WTC11 (cell line): ENCODE data around the gene ALDH9A1. TPM values are rescaled to one million over a fixed set of nuclear protein-coding genes. Genes with fewer than 3 reads are reported as not detected.
"Not testable (repeated sequence)": the region's sequence is repeated elsewhere in the genome, so short reads cannot be mapped to it uniquely, and the experiment has no call there.

Experiments used
- ATAC-seq: fragments of 200-7000 bp; cut with Tn5 transposase; 2 replicates; pipeline ENCODE4 v1.10.0; 2021; ENCODE audit warnings: mild to moderate bottlenecking, moderate library complexity
- CTCF ChIA-PET: fragments of 300-600 bp; sonication (Branson Sonifier 250); formaldehyde crosslinking; loops from one replicate; lab custom pipeline; 2021; ENCODE audit warnings: antibody characterized with exemption; lab: Charles Lee
- POLR2A ChIA-PET: fragments of 350-600 bp; sonication (Branson Sonifier 250); formaldehyde crosslinking; loops from one replicate; lab custom pipeline; 2021; ENCODE audit warnings: antibody characterized with exemption; lab: Charles Lee
- DNase-seq: peaks from one replicate; pipeline ENCODE4 v3.0.0; 2021; ENCODE audit warnings: low spot score
- H3K27ac Mint-ChIP-seq: 2 replicates; pipeline ENCODE4 v1.8.0; 2021; ENCODE audit warnings: mixed read lengths
- H3K27me3 Mint-ChIP-seq: 2 replicates; pipeline ENCODE4 v1.8.0; 2021; ENCODE audit warnings: low read depth, mild to moderate bottlenecking, moderate library complexity, mixed read lengths
- H3K36me3 Mint-ChIP-seq: 2 replicates; pipeline ENCODE4 v1.8.0; 2021; ENCODE audit warnings: mixed read lengths
- H3K4me1 Mint-ChIP-seq: 2 replicates; pipeline ENCODE4 v1.8.0; 2022; ENCODE audit warnings: mixed read lengths
- H3K4me3 Mint-ChIP-seq: 2 replicates; pipeline ENCODE4 v1.8.0; 2021; ENCODE audit warnings: mild to moderate bottlenecking, moderate library complexity, mixed read lengths
- H3K9me3 Mint-ChIP-seq: 2 replicates; pipeline ENCODE4 v1.8.0; 2021; ENCODE audit warnings: mixed read lengths
- ATF3 ChIP-seq: sonication (generic); formaldehyde crosslinking; conservative IDR thresholded peaks from 2 replicates; pipeline ENCODE4 v1.8.1; 2022; ENCODE audit warnings: mild to moderate bottlenecking, missing genetic modification reagents
- FOXP1 ChIP-seq: sonication (generic); formaldehyde crosslinking; IDR thresholded peaks from 2 replicates; pipeline ENCODE4 v1.8.0; 2022; ENCODE audit warnings: missing genetic modification reagents, mild to moderate bottlenecking, moderate library complexity, borderline replicate concordance
- JAZF1 ChIP-seq: fragments of 250-450 bp; sonication (Bioruptor Pico); IDR thresholded peaks from 2 replicates; pipeline ENCODE4 v1.9.0; 2021; ENCODE audit warnings: moderate library complexity, mild to moderate bottlenecking, inconsistent platforms
- PRDM15 ChIP-seq: sonication (generic); formaldehyde crosslinking; IDR thresholded peaks from 2 replicates; pipeline ENCODE4 v1.8.0; 2022; ENCODE audit warnings: missing genetic modification reagents
- SOX15 ChIP-seq: fragments of 250-450 bp; sonication (Bioruptor Pico); IDR thresholded peaks from 2 replicates; pipeline ENCODE4 v1.9.0; 2021; ENCODE audit warnings: mild to moderate bottlenecking
- ZBTB21 ChIP-seq: sonication (generic); formaldehyde crosslinking; IDR thresholded peaks from 2 replicates; pipeline ENCODE4 v1.8.1; 2023; ENCODE audit warnings: mild to moderate bottlenecking, missing genetic modification reagents, borderline replicate concordance
- ZBTB43 ChIP-seq: sonication (generic); formaldehyde crosslinking; IDR thresholded peaks from 2 replicates; pipeline ENCODE4 v1.8.1; 2023; ENCODE audit warnings: mild to moderate bottlenecking, missing genetic modification reagents
- ZNF138 ChIP-seq: sonication (generic); formaldehyde crosslinking; conservative IDR thresholded peaks from 2 replicates; pipeline ENCODE4 v1.8.1; 2022; ENCODE audit warnings: mild to moderate bottlenecking, moderate library complexity, missing genetic modification reagents
- total RNA-seq: library from RNA; stranded (reverse); gene quantifications from 3 replicates; pipeline ENCODE4 v1.2.3, GENCODE V29; 2021
- TF ChIP-seq, protein P1 (sequence below): fragments of 250-450 bp; sonication (Bioruptor Pico); IDR thresholded peaks from 2 replicates; pipeline ENCODE4 v1.9.0; 2021; ENCODE audit warnings: mild to moderate bottlenecking
- TF ChIP-seq, protein P2 (sequence below): sonication (generic); formaldehyde crosslinking; IDR thresholded peaks from 2 replicates; pipeline ENCODE4 v1.8.0; 2023; ENCODE audit warnings: mild to moderate bottlenecking, missing genetic modification reagents

The ALDH9A1 gene
- total RNA-seq, 1 experiment from 2014 or later = 51.9 TPM

DNA sequence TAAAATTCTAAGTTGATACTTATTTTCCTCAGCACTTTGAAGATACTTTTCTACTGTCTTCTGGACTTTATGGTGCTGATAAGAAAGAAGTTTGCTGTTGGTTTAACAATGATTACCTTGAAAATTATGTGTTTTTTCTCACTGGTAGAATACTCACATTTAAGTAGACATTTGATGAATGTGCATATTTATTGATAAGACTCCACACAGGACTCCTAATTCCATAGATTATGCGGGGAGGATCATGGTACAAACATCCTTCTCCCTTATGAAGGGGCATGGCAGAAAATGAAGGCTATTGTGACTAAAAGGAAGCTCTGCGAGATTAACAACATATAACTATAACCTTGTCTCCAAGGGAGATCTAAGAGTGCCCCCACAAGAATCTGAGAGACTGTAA, 28.5 kb upstream of the ALDH9A1 start (continued):
- TF ChIP-seq ZNF138 (CRISPR knock-in tag) (no peak), JAZF1 (CRISPR knock-in tag) (no peak), ZBTB21 (CRISPR knock-in tag) (no peak), ZBTB43 (CRISPR knock-in tag) (no peak)
- TF ChIP-seq, protein P1, sequence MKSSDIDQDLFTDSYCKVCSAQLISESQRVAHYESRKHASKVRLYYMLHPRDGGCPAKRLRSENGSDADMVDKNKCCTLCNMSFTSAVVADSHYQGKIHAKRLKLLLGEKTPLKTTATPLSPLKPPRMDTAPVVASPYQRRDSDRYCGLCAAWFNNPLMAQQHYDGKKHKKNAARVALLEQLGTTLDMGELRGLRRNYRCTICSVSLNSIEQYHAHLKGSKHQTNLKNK (CRISPR knock-in tag) = no peak

GRCh38 chr1:165726169-165726568, 27.8 kb upstream of the ALDH9A1 start:
- ChIA-PET POLR2A (interaction anchor here (0.6 kb wide), 1 partner anchor 16 kb away, joined by 5 read pairs; no protein-coding TSS in a partner anchor), CTCF (no interaction called here)
- Mint-ChIP-seq H3K27ac (no peak overlapping the region), H3K27me3 (no peaks in the 10 kb centered on the region), H3K9me3 (no peaks in the 10 kb centered on the region), H3K4me3 (no peak overlapping the region), H3K36me3 (peaks cover 5% of the 10 kb centered on the region; the same call in 1 of the 2 replicates)
- ATAC-seq = no peak
- TF ChIP-seq ATF3 (CRISPR knock-in tag) (no peak), FOXP1 (CRISPR knock-in tag) (no peak)
- TF ChIP-seq, all 79 proteins: peak for 0
- no peak for DNase-seq
- no peaks in the 10 kb centered on the region for H3K4me1 Mint-ChIP-seq

GRCh38 chr1:165717918-165718515, 19.7 kb upstream of the ALDH9A1 start:
- ATAC-seq (peak; percentile 94), DNase-seq (peak; percentile 55)
- Mint-ChIP-seq H3K9me3 (peaks cover 4% of the 10 kb centered on the region), H3K4me1 (peaks cover 7% of the 10 kb centered on the region; the same call in 1 of the 2 replicates), H3K36me3 (no peaks in the 10 kb centered on the region), H3K4me3 (no peak overlapping the region), H3K27ac (no peak overlapping the region), H3K27me3 (no peaks in the 10 kb centered on the region)
- ChIA-PET POLR2A (no interaction called here), CTCF (no interaction called here)
- TF ChIP-seq, protein P2, sequence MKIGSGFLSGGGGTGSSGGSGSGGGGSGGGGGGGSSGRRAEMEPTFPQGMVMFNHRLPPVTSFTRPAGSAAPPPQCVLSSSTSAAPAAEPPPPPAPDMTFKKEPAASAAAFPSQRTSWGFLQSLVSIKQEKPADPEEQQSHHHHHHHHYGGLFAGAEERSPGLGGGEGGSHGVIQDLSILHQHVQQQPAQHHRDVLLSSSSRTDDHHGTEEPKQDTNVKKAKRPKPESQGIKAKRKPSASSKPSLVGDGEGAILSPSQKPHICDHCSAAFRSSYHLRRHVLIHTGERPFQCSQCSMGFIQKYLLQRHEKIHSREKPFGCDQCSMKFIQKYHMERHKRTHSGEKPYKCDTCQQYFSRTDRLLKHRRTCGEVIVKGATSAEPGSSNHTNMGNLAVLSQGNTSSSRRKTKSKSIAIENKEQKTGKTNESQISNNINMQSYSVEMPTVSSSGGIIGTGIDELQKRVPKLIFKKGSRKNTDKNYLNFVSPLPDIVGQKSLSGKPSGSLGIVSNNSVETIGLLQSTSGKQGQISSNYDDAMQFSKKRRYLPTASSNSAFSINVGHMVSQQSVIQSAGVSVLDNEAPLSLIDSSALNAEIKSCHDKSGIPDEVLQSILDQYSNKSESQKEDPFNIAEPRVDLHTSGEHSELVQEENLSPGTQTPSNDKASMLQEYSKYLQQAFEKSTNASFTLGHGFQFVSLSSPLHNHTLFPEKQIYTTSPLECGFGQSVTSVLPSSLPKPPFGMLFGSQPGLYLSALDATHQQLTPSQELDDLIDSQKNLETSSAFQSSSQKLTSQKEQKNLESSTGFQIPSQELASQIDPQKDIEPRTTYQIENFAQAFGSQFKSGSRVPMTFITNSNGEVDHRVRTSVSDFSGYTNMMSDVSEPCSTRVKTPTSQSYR (CRISPR knock-in tag) = no peak
- TF ChIP-seq SOX15 (CRISPR knock-in tag) (no peak), PRDM15 (CRISPR knock-in tag) (peak; percentile 63)

GRCh38 chr1:165716265-165717051, 18.1 kb upstream of the ALDH9A1 start:
- H3K4me1 Mint-ChIP-seq, H3K27ac Mint-ChIP-seq, H3K9me3 Mint-ChIP-seq, DNase-seq, H3K4me3 Mint-ChIP-seq, H3K27me3 Mint-ChIP-seq, H3K36me3 Mint-ChIP-seq, POLR2A ChIA-PET, ATAC-seq: not testable (repeated sequence)
- CTCF ChIA-PET = interaction anchor here (1.3 kb wide), 1 partner anchor 198 kb away, joined by 3 read pairs; no protein-coding TSS in a partner anchor
